ENCODE data around the gene ADAMTS17.

GRCh38 chr15:100057281-100057680, 284.5 kb downstream of the ADAMTS17 start:
- no peak for TF ChIP-seq CTCF (conservative IDR thresholded peaks at IDR 0.05; ENCODE audit: low read depth, low read length)
- TF ChIP-seq EZH2 (IDR thresholded peaks at IDR 0.05; ENCODE audit: borderline replicate concordance, low read depth, low read length, poor library complexity, severe bottlenecking) = no peak
